NCI-H1105 treated with DMSO at 0.1 percent for 48 hours (cell line): ENCODE measurements around the gene USP20.
A peak's percentile ranks its signal among the peaks of the same experiment; 100 is the strongest.

Source experiments
- DNase-seq: peaks from one replicate; lab custom pipeline; 2025; lab: John Stamatoyannopoulos, UW

Gene USP20

DNA sequence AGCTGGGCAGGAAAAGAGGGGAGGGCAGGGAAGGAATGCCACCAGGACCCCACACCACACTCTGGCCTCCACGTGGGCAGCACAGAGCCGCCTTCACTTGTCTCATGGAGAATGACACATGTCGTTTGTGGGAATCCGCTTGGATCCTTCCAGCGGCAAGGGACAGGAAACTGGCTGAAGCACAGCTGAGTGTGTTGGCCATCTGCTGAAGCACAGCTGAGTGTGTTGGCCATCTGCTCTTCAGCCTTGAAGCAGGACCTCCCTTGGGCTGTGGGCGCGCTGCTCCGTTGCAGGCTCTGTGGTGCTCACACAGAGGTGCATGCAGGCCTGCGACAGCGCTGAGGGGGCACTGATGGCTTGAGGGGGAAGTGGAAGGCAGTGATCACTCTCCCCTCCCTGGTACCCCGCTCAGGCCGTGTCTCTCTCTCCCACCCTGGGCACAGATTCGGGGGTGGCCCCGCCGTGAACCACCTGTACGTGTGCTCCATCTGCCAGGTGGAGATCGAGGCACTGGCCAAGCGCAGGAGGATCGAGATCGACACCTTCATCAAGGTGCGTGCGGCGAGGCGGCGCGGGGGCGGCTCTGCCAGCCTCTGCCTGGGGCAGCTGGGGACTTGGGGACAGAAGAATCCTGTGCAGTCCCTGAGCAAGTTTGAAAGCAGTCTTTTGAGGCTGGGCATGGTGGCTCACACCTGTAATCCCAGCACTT lies 40.6 kb downstream of the USP20 start:
- no peak for DNase-seq

DNA sequence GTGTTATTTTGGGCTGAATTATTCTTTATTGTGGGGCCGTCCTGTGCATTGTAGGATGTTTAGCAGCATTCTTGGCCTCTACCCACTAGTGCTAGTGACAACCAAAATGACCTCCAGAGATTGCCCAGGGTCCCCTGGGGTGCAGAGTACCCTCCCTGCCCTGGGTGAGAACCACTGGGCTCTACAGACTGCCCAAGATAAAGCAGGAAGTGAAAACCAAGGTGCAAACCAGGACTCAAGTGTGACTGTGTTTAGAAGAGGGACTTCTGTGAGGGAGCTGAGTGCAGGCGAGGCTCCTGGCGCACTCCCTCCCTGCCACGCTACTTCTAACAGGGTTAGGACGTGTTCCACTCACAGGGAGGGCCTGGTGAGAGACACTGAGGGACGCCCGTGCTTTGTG lies 41.6 kb downstream of the USP20 start:
- no peak for DNase-seq

DNA sequence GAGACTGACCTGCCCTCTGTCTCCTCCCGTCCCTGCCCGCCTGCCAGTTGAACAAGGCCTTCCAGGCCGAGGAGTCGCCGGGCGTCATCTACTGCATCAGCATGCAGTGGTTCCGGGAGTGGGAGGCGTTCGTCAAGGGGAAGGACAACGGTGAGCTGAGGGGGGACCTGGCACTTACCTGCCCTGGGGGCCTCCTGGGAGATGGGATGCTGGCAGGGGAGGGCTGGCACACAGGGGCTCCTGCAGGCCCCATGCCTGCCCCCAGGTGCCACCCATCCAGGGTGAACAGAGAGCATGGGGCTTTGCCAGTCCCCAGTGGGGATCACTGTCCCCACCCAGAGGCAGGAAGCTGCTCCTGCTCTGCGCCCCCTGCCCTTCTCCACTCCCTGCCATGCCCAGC lies 43.0 kb downstream of the USP20 start:
- no peak for DNase-seq

DNA sequence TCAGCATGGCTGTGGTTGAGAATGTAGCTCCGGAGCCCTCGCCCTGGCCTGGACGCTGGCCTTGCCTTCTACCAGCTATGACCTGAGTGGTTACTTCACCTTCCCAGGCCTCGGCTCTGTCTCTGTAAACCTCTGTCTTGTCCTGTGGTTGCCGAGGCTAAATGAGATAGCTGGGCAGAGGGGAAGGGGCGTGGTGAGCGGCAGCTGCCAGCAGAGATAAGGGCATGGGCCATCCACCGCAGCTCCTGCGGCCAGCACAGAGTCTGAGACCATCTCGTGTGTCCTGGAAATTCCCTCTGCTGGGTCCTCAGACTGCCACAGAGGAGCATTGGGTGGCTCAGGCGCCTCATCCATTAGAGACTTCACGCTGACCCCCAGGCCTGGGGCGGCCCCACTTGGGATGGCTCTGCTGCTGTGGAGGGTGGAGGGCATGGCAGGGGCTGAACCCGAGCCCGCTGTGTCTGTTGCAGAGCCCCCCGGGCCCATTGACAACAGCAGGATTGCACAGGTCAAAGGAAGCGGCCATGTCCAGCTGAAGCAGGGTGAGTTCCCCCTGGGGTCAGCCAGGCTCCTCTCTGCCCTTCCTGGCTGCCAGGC lies 43.9 kb downstream of the USP20 start:
- DNase-seq = no peak

DNA sequence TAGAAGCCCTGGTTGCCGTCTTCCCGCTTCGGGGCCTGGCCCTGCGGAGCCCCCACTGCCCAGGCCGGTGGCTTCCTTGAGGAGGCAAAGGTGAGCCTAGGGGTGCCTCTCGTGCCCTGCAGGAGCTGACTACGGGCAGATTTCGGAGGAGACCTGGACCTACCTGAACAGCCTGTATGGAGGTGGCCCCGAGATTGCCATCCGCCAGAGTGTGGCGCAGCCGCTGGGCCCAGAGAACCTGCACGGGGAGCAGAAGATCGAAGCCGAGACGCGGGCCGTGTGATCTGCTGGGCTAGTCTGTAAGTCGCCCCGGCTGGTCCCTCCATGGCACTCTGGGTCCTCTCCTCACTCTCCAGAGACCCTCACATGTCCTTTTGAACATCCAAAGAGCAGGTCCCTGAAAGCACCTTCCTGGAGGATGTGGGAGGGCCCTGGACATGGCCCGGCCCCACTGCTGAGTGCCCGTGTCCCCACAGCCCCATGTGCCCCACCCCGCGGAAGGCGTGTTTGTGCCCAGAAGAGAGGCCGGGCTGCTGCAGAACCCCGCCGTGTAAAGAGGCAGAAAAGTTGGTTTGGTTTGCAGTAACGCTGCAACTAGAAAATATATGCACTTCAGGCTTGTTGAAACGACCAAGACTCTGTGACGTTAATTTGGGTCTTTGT lies 44.9 kb downstream of the USP20 start:
- no peak for DNase-seq

DNA sequence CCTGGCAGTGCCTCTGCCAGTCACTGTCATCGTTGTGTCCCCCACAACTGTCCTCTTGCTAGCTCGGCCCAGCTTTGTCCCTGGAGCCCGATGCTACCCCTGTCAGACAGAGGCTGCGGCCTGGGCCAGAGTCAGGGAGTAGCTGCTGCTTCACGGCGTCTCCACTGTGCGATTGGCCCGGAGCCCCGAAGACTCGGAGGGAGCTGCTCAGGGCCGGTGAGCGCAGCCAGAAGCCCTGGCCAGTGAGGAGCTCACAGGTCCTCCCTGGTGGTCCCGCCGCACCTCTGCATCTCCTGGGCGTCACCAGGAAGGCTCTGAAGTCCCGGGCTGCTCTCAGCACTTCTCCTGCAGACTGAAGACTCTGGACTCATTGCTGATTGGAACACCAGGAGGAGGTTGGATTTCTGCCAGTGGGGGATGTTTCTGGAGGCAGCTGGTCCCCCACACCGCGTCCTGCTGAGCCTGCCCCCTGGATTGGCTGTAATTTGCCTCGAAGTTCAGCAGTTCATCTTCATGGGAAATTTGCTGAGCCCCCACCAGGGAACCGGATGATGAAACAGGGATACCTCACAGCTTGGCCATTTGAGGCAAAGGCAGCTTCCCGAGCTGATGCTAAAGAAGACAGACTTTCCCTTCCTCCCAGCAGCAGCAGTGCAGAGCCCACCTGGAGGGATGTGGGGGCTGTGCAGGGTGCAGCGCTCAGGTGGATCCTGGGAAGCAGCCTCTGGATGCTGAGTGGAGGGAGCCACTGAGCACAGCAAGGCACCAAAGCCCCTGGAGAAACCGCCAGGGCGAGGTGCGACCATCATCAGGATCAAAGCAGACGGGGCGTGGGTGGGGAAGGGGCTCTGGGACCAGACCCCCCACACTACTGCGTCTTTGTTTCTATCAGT lies 45.6 kb downstream of the USP20 start:
- no peak for DNase-seq

DNA sequence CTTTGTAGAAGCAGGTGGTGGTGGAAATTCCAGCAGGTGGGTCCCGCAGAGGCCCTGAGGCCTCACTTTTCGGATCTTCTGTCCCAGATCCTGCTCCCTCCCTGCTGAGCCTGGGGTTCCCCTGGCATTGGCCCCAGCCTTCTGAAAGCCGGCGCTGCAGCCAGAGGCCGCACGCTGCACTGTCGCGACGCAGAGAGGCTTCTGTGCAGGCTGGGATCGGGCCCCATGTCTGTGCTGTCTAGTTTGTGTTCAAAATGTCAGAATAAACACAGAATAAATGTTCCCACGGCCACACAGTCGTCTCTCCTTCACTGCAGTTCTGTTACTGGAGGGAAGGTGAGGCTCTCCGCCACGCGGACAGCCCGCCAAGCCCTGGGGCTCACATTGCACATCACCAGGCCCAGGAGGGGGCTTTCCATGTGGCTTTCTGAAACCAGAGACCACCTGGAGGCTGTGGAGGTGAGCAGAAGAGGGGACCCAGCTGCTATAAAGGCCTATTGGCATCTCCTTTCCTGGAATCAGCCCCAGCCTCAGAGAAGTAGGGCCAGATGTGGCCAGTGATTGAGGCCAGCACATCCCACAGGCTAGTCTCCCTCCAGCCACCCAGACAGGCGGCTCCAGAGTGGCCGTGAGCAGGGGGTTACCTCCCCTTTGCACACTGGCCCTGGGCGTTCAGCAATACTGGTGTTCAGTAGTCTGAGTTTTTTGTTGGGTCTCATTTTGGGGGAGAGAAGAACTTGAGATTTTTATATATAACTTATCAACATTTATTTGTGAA lies 46.5 kb downstream of the USP20 start:
- DNase-seq = no peak

DNA sequence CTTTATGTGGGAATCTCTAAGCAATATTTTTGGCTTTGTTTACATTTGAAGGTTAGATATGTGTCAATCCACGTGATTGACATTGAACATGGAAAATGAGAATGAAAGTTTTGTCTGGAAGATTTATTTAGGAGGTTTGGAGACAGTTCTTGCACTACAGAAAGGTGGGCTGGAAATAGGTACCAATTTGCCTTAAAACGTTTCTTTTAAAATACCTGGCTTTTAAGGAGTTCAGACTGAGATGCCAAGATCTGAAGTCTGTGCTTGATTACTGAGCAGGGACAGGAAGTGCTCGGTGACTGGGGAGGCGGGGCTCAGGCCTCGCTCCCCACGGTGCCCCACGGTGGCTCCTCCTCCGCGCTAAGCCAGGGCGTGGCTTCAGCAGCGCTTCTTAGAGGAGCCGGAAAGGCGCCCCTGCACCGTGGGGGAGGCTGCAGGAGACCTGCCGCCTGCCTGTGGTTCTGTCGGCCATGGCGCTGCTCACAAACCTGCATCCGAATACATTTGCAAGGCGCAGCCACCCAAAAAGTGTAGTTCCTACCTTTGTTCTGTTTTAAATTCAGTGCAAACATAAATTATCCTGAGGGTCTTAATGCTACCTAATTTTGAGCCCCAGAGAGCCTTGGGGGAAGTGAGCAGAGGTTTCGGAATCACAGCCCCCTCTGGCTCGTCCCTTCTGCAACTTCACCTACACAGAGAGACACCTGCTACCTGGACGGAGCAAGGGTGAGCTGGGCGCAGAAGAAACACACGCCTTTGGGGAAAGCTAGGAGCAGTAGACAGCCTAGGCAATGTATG lies 49.2 kb downstream of the USP20 start:
- peak; percentile 80 for DNase-seq

DNA sequence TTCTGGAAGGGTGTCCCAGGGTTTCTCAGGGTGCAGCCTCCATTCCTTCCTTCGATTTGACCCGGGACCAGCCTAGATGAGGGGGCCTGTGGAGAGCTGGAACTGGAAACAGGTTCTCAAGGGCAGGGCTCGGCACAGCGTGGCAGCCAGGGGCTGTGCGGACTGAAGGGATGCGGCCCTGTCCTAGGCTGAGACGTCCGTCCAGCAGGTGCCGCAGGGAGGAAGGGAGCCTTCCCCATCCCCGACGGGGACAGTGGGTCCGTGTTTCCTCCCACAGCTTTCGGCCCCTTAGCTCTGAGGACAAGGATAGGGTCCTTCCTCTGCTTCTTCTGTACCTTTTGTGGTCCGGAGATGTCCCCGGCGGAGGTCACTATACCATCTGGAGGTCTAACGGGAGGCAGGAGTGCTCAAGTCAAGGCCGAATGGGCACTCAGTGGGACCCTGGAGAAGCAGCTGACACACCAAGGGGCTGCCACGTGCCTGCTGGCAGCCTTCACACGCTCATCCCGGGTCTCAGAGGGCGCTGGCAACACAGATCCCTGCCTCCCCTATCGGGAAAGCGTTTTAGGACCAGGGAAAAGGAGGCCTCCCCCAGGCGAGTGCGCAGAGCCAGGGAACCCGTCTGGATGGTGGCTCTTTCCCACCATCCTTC lies 49.9 kb downstream of the USP20 start:
- DNase-seq = no peak

DNA sequence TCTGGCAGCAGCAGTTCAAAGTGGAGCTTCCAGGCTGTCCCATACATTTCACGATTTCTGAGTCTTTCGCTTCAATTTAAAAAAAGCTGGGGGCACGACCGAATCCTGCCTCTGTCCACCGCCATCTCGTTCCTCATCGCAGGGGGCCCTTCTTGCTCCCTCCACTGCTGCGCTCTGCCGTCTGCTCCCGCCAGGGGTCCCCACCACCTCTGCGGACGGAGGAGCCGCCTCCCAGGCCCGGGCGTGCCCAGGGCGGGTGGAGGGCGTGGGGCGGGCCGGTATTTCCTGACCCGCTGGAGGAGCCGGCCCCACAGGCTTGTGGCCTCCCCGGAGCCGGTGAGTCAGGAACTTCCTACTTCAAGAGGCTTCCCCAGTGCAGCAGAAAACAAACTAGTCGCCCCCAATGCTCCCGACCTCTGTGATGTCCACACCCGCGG lies 50.4 kb downstream of the USP20 start:
- DNase-seq = peak; percentile 21

DNA sequence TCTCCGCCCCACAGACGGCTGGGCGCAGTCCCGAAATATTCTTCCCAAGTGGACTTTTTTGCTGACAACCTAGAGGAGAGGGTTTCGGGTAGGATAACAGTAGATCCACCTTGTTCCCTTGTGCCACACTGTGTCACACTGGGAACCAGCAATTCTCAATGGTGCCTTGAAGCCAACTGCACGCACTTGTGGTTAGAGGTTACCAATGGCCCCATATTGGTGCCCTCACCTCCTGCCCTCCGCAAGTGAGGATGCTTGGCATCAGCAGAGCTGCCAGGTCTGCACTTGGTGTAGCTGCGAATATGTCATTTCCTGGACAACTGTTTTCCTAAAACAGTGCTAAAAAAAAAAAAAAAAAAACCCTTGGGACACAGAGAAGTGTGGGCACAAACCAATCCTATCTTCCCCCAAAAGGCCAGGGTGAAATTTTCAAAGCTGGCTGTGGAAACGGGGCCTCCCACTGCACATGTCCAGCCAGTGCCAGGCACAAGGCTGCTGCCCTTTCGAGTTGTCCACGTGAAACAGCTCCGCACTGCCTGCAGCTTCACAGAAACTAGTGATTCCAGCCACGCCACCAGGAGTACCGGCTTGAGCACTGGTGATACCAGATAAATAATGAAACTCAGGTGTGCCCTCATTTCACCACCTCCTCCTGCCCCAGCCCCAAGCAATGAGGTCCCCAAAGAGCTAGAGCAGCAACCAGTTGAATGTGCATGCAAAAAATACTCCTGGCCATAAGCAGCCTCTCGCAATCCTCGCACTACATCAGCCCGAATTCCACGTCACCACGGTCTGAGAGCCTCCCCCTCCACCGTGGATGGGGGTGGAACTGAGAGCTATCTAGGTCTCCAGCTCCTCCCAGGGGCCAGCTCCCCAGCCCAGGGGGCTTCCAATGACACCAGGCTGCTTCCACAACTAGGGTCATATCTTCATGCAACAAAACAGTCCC lies 51.2 kb downstream of the USP20 start:
- DNase-seq = no peak

DNA sequence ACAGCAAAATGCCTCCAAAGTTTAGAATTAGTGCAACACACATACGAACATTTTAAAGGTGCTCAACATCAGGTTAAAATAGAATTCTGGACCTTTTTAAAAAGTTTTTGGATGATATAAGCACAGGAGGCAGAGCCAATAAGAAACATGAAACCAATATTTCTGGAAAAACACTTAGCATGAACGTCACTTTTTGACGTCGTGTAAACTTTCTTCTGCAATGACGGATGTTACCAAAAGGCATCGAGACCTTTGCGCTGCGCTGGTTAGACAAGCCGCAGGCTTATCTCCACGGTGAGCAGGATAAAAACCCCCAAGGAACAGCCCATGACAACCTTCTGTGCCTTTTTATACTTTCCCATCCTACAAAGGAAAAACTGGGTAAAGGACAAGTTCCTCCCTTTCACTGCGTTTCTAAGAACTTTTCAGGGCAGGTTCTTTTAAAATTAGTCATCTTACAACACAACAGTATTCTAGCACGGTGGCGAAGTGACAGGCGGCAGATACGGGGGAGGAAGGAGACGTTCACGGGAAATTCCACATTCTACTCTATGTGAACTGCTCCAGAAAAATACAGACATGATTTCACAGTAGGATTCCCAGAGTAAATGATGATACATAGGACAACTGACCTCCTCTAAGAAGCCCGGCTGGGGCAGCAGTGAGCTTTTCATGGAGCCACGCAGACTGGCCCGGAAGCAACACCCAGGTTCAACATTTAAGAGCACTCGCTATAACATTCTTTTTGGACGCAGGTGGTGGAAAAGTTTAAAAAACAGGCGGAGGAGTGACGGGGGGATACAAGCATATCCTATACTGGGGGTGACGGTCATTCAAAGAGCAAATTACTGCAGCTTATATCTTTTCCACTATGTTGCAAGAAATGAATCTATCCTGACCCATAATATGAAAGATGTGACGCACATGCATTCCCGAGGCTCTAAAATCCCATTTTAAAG lies 52.4 kb downstream of the USP20 start:
- no peak for DNase-seq

DNA sequence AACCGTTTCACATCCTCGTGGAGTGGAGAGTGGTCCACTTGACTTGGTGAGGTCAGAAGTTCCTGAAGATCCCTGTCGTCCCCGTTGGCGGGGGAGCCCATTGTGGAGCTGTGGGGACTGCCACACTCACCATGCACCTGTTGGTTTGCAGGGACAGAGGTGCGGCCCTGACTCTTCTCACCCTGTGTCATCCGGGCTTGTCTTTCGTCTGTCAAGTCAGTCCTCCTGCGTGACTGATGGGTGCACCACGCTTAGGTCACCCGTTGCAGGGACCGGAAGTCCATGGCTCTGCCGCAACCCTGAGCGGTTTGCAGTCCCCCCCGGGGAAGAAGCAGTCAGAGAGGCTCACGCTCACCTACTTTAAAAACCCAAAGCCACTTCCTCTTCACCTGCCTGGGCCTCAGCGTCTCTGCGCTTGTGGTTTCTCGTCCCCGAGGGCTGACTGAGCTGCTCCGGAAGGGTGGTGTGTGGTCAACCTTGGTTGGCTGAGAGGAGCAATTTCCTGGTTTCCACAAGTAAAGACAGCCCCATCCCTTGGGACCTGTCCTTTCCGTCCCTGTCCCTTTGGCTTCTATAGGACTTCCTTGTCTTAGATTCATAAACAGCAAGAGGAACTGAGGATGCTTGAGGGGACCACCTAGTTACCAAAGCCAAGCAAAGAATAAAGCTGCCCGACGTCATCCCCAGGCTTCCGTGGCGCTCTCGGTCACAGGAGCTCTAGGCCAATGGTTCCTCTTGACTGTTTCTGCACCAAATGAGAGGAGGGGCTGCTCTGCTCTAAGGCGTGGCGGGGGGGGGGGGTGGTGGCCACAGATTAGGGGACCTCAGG lies 53.2 kb downstream of the USP20 start:
- no peak for DNase-seq

DNA sequence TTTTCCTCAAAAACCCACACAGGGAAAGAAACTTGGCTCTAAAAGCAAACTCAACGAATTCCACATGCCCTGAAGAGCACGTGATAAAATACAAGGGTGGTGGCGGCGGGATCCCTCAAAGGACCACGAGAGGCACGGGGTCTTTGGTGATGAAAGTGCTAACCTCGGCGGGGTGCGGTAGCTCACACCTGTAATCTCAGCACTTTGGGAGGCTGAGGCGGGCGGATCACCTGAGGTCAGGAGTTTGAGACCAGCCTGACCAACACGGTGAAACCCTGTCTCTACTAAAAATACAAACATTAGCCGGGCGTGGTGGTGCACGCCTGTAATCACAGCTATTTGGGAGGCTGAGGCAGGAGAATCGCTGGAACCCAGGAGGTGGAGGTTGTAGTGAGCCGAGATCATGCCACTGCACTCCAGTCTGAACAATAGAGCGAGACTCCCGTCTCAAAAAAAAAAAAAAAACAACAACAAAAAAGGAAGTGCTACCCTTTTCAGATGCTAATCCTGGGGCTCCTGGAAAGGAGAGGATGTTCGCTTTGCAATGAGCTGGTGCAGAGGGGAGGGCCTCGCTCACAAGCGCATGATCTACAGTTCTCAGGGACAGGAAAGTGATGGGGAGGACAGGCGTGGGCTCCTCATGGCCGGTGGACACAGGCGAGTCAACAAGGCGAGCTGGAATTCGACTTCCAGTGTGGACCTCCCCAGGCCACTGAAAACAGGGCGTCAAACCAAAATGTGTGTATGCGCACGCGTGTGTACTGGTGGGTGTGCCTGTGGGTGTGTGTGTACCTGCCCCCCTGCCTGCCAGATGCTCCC lies 54.1 kb downstream of the USP20 start:
- no peak for DNase-seq

DNA sequence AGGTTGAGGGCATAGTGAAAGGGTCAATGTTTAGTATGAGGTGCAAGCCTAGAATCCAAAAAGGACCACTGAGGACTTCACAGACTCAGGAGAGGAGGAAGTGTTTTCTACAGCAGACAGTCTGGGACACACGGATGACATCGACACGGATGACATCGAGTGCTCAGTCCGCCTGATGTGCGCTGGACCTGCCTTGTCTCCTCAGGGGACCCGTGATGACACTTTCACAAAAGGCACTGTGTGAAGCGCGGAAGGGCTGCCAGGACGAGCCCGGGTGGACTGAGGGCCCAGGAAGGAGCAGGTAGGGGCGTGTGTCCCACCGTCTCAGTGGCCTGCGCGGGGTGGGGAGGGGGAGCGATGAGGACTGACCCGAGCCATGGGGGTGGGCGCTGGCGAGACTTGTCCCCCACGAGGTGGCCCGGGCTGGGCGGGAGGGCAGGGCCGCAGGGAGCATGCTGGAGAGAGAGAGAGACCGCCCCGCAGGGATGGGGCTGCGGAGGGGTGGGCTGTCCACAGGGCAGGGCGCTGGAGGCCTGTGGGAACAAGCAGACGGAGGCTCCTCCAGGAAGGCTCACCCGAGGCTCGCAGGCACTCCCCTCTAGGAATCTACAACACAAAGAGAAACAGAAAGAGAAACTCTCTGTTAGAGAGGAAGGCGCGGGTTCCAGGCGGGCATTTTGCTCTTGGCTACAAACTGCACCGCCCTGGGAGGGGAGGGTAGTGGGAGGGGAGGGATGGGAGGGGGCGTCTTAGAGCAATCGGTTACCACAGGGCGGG lies 54.9 kb downstream of the USP20 start:
- DNase-seq = no peak
